Measurements from ENCODE around the gene TUB. TPM values are rescaled to one million over a fixed set of nuclear protein-coding genes. Genes with fewer than 3 reads are reported as not detected.
A peak's percentile ranks its signal among the peaks of the same experiment; 100 is the strongest.

Gene TUB
- polyA plus RNA-seq, 1 donor (not counting 4 experiments of a cell fraction or from before 2014, with no cell fraction given): 0.84 TPM

- Histone ChIP-seq H3K9me1 (ENCODE audit: control insufficient read depth, extremely low read depth, insufficient read depth, low read length) (no peaks in the 10 kb centered on the region), H3K4me2 (ENCODE audit: control insufficient read depth, extremely low read depth, insufficient read depth, low read depth, low read length) (no peak overlapping the region), H3K9ac (ENCODE audit: control insufficient read depth, extremely low read depth, insufficient read depth, low read length) (no peak overlapping the region), H3K36me3 (ENCODE audit: control insufficient read depth in 2 of 2, extremely low read depth in 1 of 2, insufficient read depth in 2 of 2, low read length in 2 of 2) (no peaks in the 10 kb centered on the region), H2AFZ (ENCODE audit: control insufficient read depth, low read length) (no peak overlapping the region), H4K20me1 (ENCODE audit: control insufficient read depth, extremely low read depth, insufficient read depth, low read length) (no peaks in the 10 kb centered on the region), H3K79me2 (ENCODE audit: control insufficient read depth, insufficient read depth, low read length) (no peaks in the 10 kb centered on the region), H3K4me1 (ENCODE audit: control insufficient read depth, extremely low read depth, insufficient read depth, low read length) (no peaks in the 10 kb centered on the region), H3K27me3 (ENCODE audit: control insufficient read depth, extremely low read depth, insufficient read depth, low read length) (no peaks in the 10 kb centered on the region), H3K9me3 (ENCODE audit: control insufficient read depth, low read depth, low read length) (no peaks in the 10 kb centered on the region), H3K4me3 (ENCODE audit: control insufficient read depth in 2 of 3, extremely low read depth in 1 of 3, insufficient read depth in 2 of 3, low read depth in 1 of 3, low read length in 3 of 3) (no peak overlapping the region), H3K27ac (ENCODE audit: control insufficient read depth, insufficient read depth, low read length) (no peak overlapping the region)
- dilution Hi-C loops (cut with MboI; ENCODE audit: extremely low pct_ligation_motif_present, low sequenced_read_pairs): no loop called here
- no peak for FAIRE-seq
- TF ChIP-seq EZH2 (IDR thresholded peaks at IDR 0.05; ENCODE audit: low read length): no peak
- no peak for TF ChIP-seq CTCF (optimal IDR thresholded peaks at IDR 0.05 in 1 of 3, IDR thresholded peaks at IDR 0.05 in 1 of 3, conservative IDR thresholded peaks at IDR 0.05 in 1 of 3; ENCODE audit: extremely low read depth in 1 of 3, insufficient read depth in 2 of 3, low read length in 3 of 3)
- no peak for DNase-seq (ENCODE audit: low read depth, low spot score)
Observed at GRCh38 chr11:8127447-8127846, 46.4 kb downstream of the TUB start.

GRCh38 chr11:8138526-8138925, 57.5 kb downstream of the TUB start:
- DNase-seq (ENCODE audit: low read depth, low spot score): peak; percentile 41
- Histone ChIP-seq H3K27me3 (ENCODE audit: control insufficient read depth, extremely low read depth, insufficient read depth, low read length) (no peaks in the 10 kb centered on the region), H3K4me1 (ENCODE audit: control insufficient read depth, extremely low read depth, insufficient read depth, low read length) (peaks cover 15% of the 10 kb centered on the region), H2AFZ (ENCODE audit: control insufficient read depth, low read length) (peak overlapping the region; percentile 56), H3K9ac (ENCODE audit: control insufficient read depth, extremely low read depth, insufficient read depth, low read length) (peak overlapping the region; percentile 41), H3K9me1 (ENCODE audit: control insufficient read depth, extremely low read depth, insufficient read depth, low read length) (no peaks in the 10 kb centered on the region), H3K36me3 (ENCODE audit: control insufficient read depth in 2 of 2, extremely low read depth in 1 of 2, insufficient read depth in 2 of 2, low read length in 2 of 2) (no peaks in the 10 kb centered on the region), H3K9me3 (ENCODE audit: control insufficient read depth, low read depth, low read length) (peaks cover 4% of the 10 kb centered on the region), H4K20me1 (ENCODE audit: control insufficient read depth, extremely low read depth, insufficient read depth, low read length) (no peaks in the 10 kb centered on the region), H3K79me2 (ENCODE audit: control insufficient read depth, insufficient read depth, low read length) (no peaks in the 10 kb centered on the region), H3K27ac (ENCODE audit: control insufficient read depth, insufficient read depth, low read length) (peak overlapping the region; percentile 69), H3K4me2 (ENCODE audit: control insufficient read depth, extremely low read depth, insufficient read depth, low read depth, low read length) (peak overlapping the region; percentile 86), H3K4me3 (ENCODE audit: control insufficient read depth in 2 of 3, extremely low read depth in 1 of 3, insufficient read depth in 2 of 3, low read depth in 1 of 3, low read length in 3 of 3) (peak overlapping the region; percentile 38 to 67 (median 48))
- peak; percentile 75 for FAIRE-seq
- no peak for TF ChIP-seq EZH2 (IDR thresholded peaks at IDR 0.05; ENCODE audit: low read length)
- TF ChIP-seq CTCF (optimal IDR thresholded peaks at IDR 0.05 in 1 of 3, IDR thresholded peaks at IDR 0.05 in 1 of 3, conservative IDR thresholded peaks at IDR 0.05 in 1 of 3; ENCODE audit: extremely low read depth in 1 of 3, insufficient read depth in 2 of 3, low read length in 3 of 3): no peak
- dilution Hi-C loops (cut with MboI; ENCODE audit: extremely low pct_ligation_motif_present, low sequenced_read_pairs): no loop called here

Data from keratinocyte (primary cell).